A673 (cell line): Measurements from ENCODE around the gene FHDC1.

ENCODE experiments used
- EZH2 ChIP-seq: fragments of 200-600 bp; sonication (generic); IDR thresholded peaks from 2 replicates; pipeline ENCODE4 v1.6.1; 2017; ENCODE audit warnings: borderline replicate concordance, low read depth, mild to moderate bottlenecking, mixed read lengths, antibody characterized with exemption, low read length; ENCODE audit not compliant: poor library complexity, severe bottlenecking
- TF ChIP-seq, protein P1 (sequence below): fragments of 300-800, 200-600 bp; sonication (generic); conservative IDR thresholded peaks from 2 replicates; pipeline ENCODE4 v1.5.1; 2017; ENCODE audit warnings: low read depth, mild to moderate bottlenecking, antibody characterized with exemption, low read length, moderate library complexity, mixed read lengths

- TF ChIP-seq, protein P1, sequence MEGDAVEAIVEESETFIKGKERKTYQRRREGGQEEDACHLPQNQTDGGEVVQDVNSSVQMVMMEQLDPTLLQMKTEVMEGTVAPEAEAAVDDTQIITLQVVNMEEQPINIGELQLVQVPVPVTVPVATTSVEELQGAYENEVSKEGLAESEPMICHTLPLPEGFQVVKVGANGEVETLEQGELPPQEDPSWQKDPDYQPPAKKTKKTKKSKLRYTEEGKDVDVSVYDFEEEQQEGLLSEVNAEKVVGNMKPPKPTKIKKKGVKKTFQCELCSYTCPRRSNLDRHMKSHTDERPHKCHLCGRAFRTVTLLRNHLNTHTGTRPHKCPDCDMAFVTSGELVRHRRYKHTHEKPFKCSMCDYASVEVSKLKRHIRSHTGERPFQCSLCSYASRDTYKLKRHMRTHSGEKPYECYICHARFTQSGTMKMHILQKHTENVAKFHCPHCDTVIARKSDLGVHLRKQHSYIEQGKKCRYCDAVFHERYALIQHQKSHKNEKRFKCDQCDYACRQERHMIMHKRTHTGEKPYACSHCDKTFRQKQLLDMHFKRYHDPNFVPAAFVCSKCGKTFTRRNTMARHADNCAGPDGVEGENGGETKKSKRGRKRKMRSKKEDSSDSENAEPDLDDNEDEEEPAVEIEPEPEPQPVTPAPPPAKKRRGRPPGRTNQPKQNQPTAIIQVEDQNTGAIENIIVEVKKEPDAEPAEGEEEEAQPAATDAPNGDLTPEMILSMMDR, result no peak
- TF ChIP-seq EZH2, result no peak
Observed at GRCh38 chr4:152983774-152984411, 47.8 kb downstream of the FHDC1 start.
